OCI-LY7 (cell line): ENCODE measurements around the gene ZNF594. TPM values are rescaled to one million over a fixed set of nuclear protein-coding genes. Genes with fewer than 3 reads are reported as not detected.
"Not testable (repeated sequence)": the region's sequence is repeated elsewhere in the genome, so short reads cannot be mapped to it uniquely, and the experiment has no call there.

Experiments
- BruUV-seq: library from RNA; stranded (reverse); fragments of 400-500 nt; replicated peaks from 2 replicates; lab custom pipeline; 2021; lab: Mats Ljungman, UMichigan
- CTCF ChIA-PET: fragments of 300-600 bp; sonication (Branson Sonifier 250); formaldehyde crosslinking; loops from one replicate; lab custom pipeline; 2022; ENCODE audit warnings: antibody characterized with exemption; ENCODE audit not compliant: unreplicated experiment; lab: Charles Lee
- POLR2A ChIA-PET: fragments of 300-600 bp; sonication (Branson Sonifier 250); formaldehyde crosslinking; loops from one replicate; lab custom pipeline; 2022; ENCODE audit warnings: antibody characterized with exemption; lab: Charles Lee
- DNase-seq: peaks from one replicate; pipeline ENCODE4 v3.0.0-alpha.2; 2015; ENCODE audit warnings: low spot score
- H2AFZ ChIP-seq: fragments of 200-600 bp; sonication (generic), shearing (Covaris generic); 2 replicates; pipeline ENCODE4 v1.6.1; 2014; ENCODE audit warnings: mild to moderate bottlenecking, antibody characterized with exemption, low read length, moderate library complexity
- H3K27ac ChIP-seq: fragments of 200-600 bp; sonication (generic); 2 replicates; pipeline ENCODE4 v1.5.1; 2014; ENCODE audit warnings: mixed run types, low read depth, mild to moderate bottlenecking, moderate library complexity, low read length, inconsistent platforms; ENCODE audit not compliant: poor library complexity, severe bottlenecking
- H3K36me3 ChIP-seq: fragments of 200-600 bp; sonication (generic); 2 replicates; pipeline ENCODE4 v1.6.1; 2014; ENCODE audit warnings: mild to moderate bottlenecking, antibody characterized with exemption, low read length, moderate library complexity, mixed read lengths; ENCODE audit not compliant: insufficient read depth
- H3K4me1 ChIP-seq: fragments of 200-600 bp; sonication (generic); 2 replicates; pipeline ENCODE4 v1.5.1; 2014; ENCODE audit warnings: mild to moderate bottlenecking, low read length; ENCODE audit not compliant: insufficient read depth, poor library complexity, severe bottlenecking
- H3K4me2 ChIP-seq: fragments of 200-600 bp; sonication (generic); 2 replicates; pipeline ENCODE4 v1.6.1; 2014; ENCODE audit warnings: mild to moderate bottlenecking, low read length
- H3K4me3 ChIP-seq: fragments of 200-600 bp; sonication (generic); 2 replicates; pipeline ENCODE4 v1.5.1; 2014; ENCODE audit warnings: mild to moderate bottlenecking, low read depth, low read length; ENCODE audit not compliant: poor library complexity, severe bottlenecking
- H3K79me2 ChIP-seq: fragments of 200-600 bp; sonication (generic); 2 replicates; pipeline ENCODE4 v1.6.1; 2016; ENCODE audit warnings: low read depth, mild to moderate bottlenecking, low read length, moderate library complexity, mixed read lengths; ENCODE audit not compliant: insufficient read depth
- H3K9me2 ChIP-seq: fragments of 200-600 bp; sonication (generic); 2 replicates; pipeline ENCODE4 v1.6.1; 2016; ENCODE audit warnings: mild to moderate bottlenecking, low read length, mixed read lengths; ENCODE audit not compliant: insufficient read depth
- H3K9me3 ChIP-seq: fragments of 200-600 bp; sonication (generic); 2 replicates; pipeline ENCODE4 v1.6.1; 2014; ENCODE audit warnings: mild to moderate bottlenecking, mixed run types, low read length, mixed read lengths
- H4K20me1 ChIP-seq: fragments of 200-600 bp; sonication (generic); 2 replicates; pipeline ENCODE4 v1.6.1; 2014; ENCODE audit warnings: mild to moderate bottlenecking, antibody characterized with exemption, low read length, moderate library complexity, mixed read lengths; ENCODE audit not compliant: insufficient read depth
- CTCF ChIP-seq: fragments of 200-600 bp; sonication (generic); conservative IDR thresholded peaks from 2 replicates; pipeline ENCODE4 v1.5.1; 2014; ENCODE audit warnings: mild to moderate bottlenecking, antibody characterized with exemption, low read length, moderate library complexity, mixed read lengths
- EZH2phosphoT487 ChIP-seq: fragments of 200-600 bp; sonication (generic); IDR thresholded peaks from 2 replicates; pipeline ENCODE4 v1.6.1; 2018; ENCODE audit warnings: low read depth, borderline replicate concordance, mild to moderate bottlenecking, mixed run types, antibody characterized with exemption, low read length, moderate library complexity, mixed read lengths
- intact Hi-C: fragments of 100-400 bp; cut with micrococcal nuclease; formaldehyde crosslinking; loops from one replicate; pipeline ENCODE4 v1.10.0; 2022; ENCODE audit not compliant: unreplicated experiment
- total RNA-seq, 2 experiments: library from RNA; depleted of rRNA in 1 of 2; stranded (reverse); fragments of >200 nt in 1 of 2; shearing (Covaris generic) in 1 of 2; gene quantifications; 2 replicates each; pipeline ENCODE4 v1.2.3, GENCODE V29; 2014 to 2022

Gene ZNF594
- total RNA-seq, 2 experiments from 2014 or later: 32.1 to 43.4 TPM

DNA sequence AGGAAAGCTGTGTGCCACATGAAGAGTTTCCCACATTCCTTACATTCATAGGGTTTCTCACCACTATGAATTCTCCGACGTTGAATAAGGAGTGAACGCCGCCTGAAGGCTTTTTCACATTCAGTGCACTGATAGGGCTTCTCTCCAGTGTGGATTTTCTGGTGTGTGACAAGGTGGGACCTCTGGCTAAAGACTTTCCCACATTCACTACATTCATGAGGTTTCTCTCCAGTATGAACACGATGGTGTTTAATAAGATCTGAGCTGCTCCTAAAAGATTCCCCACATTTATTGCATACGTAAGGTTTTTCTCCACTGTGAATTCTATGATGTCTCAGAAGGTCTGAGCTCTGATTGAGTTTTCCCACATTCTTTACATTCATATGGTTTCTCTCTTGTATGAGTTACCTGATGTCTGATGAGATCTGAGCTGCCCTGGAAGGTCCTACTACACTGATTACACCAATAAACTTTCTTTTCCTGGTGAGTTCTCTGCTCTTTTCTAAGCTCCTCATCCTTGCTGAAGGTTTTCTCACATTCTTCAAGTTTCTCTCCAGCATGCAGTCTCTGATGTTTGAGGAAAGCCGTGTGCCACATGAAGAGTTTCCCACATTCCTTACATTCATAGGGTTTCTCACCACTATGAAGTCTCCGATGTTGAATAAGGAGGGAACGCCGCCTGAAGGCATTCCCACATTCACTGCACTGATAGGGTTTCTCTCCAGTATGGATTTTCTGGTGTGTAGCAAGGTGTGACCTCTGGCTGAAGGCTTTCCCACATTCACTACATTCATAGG lies 10.0 kb downstream of the ZNF594 start:
- no peak overlapping the region for H3K4me3 ChIP-seq
- CTCF ChIA-PET: no interaction called here
- BruUV-seq: no TSS peak
- H3K9me2 ChIP-seq: no peaks in the 10 kb centered on the region
- no peaks in the 10 kb centered on the region for H3K4me1 ChIP-seq
- intact Hi-C loops: no loop called here
- no peak for TF ChIP-seq CTCF
- peaks cover 60% of the 10 kb centered on the region for H3K36me3 ChIP-seq
- H2AFZ ChIP-seq: no peak overlapping the region
- H4K20me1 ChIP-seq: no peaks in the 10 kb centered on the region
- H3K79me2 ChIP-seq: peaks cover 3% of the 10 kb centered on the region; the same call in 1 of the 2 replicates
- no peak overlapping the region for H3K27ac ChIP-seq
- peaks cover 39% of the 10 kb centered on the region for H3K9me3 ChIP-seq
- no peak overlapping the region for H3K4me2 ChIP-seq
- DNase-seq: no peak
- POLR2A ChIA-PET: no interaction called here

- no peaks in the 10 kb centered on the region for H3K9me2 ChIP-seq
- BruUV-seq: no TSS peak
- TF ChIP-seq EZH2phosphoT487 (no peak), CTCF (no peak)
- ChIA-PET CTCF (no interaction called here), POLR2A (no interaction called here)
- H3K4me1 ChIP-seq: no peaks in the 10 kb centered on the region
- peaks cover 27% of the 10 kb centered on the region for H3K9me3 ChIP-seq
- H3K36me3 ChIP-seq: peaks cover 50% of the 10 kb centered on the region
- no peak overlapping the region for H3K4me3 ChIP-seq
- peaks cover 3% of the 10 kb centered on the region; the same call in 1 of the 2 replicates for H3K79me2 ChIP-seq
- DNase-seq: no peak
- no peak overlapping the region for H3K27ac ChIP-seq
- no peak overlapping the region for H3K4me2 ChIP-seq
- intact Hi-C loops: no loop called here
- H4K20me1 ChIP-seq: no peaks in the 10 kb centered on the region
- no peak overlapping the region for H2AFZ ChIP-seq
Measured at GRCh38 chr17:5179003-5179402, 12.7 kb downstream of the ZNF594 start.

- DNase-seq, H2AFZ ChIP-seq, intact Hi-C loops, H3K79me2 ChIP-seq, H4K20me1 ChIP-seq, H3K4me2 ChIP-seq, H3K9me3 ChIP-seq, H3K4me3 ChIP-seq, CTCF ChIA-PET, H3K4me1 ChIP-seq, H3K27ac ChIP-seq, H3K9me2 ChIP-seq, BruUV-seq: not testable (repeated sequence)
- peaks cover 22% of the 10 kb centered on the region for H3K36me3 ChIP-seq
- POLR2A ChIA-PET: interaction anchor here (0.6 kb wide), 1 partner anchor 77 kb away, joined by 4 read pairs; no protein-coding TSS in a partner anchor
Measured at GRCh38 chr17:5175027-5175426, 16.6 kb downstream of the ZNF594 start.

DNA sequence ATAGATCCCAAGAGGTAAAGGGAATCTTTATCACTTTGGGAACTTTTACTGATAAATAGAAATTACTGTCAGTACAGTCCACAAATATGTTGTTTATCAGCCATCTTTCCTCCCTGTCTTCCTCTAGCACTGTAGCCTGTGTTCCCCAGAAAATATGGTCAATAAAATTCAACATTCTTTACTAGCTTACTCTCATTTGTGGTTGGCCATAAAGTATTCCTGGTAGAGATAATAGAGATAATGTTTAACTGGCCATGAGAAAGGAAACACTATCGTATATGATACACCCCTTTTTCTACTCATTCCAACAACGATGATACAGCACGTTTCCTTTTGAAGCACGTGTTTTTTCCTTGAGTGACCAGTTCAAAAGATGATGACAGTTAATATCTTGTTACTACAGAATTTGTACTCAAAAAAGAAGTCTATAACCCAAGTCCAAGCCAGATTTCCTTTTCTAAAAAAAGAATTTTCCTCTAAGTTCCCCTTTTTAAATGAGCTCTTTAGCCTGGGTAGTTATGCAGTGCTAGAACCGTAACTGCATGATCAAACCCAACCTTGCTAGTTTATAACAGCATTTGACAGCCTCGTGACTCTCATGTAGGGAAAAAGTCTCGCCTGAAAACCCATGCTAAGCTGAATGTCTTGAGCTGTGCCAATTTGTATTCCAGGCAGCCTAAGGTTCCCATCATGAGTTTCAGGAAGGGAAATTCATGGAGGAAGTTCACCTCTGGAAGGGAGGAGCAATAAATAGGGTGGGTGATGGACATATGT lies 25.7 kb downstream of the ZNF594 start:
- intact Hi-C loops: not testable (repeated sequence)

More for the DNA sequence above, 25.7 kb downstream of the ZNF594 start:
- H4K20me1 ChIP-seq, H3K27ac ChIP-seq, H3K4me1 ChIP-seq, H3K9me3 ChIP-seq, H3K36me3 ChIP-seq, H3K79me2 ChIP-seq, H3K9me2 ChIP-seq, H3K4me2 ChIP-seq, DNase-seq, H2AFZ ChIP-seq, BruUV-seq, H3K4me3 ChIP-seq: not testable (repeated sequence)
- ChIA-PET CTCF (interaction anchor here (1.7 kb wide), 1 partner anchor 55 kb away, joined by 3 read pairs; no protein-coding TSS in a partner anchor), POLR2A (interaction anchor here (0.6 kb wide), 1 partner anchor 68 kb away, joined by 6 read pairs; no protein-coding TSS in a partner anchor)
